HEK293 (cell line): Measurements from ENCODE around the gene PEAR1.

Experiments
- ZBTB20 ChIP-seq: fragments of 450-650 bp; formaldehyde crosslinking; IDR thresholded peaks from 2 replicates; pipeline ENCODE4 v1.5.1; 2016; ENCODE audit warnings: missing biosample characterization, missing genetic modification characterization
- ZNF423 ChIP-seq: fragments of 450-650 bp; formaldehyde crosslinking; IDR thresholded peaks from 2 replicates; pipeline ENCODE4 v1.5.1; 2016; ENCODE audit warnings: missing biosample characterization, missing genetic modification characterization
- ZNF555 ChIP-seq: fragments of 450-650 bp; formaldehyde crosslinking; conservative IDR thresholded peaks from 2 replicates; pipeline ENCODE4 v1.5.1; 2017; ENCODE audit warnings: missing biosample characterization, mild to moderate bottlenecking, missing genetic modification characterization, inconsistent platforms
- ZNF561 ChIP-seq: fragments of 450-650 bp; IDR thresholded peaks from 2 replicates; pipeline ENCODE4 v1.5.1; 2018; ENCODE audit warnings: missing biosample characterization, missing genetic modification characterization, borderline replicate concordance
- TF ChIP-seq, protein P1 (sequence below): fragments of 450-650 bp; formaldehyde crosslinking; IDR thresholded peaks from 2 replicates; pipeline ENCODE4 v1.5.1; 2016; ENCODE audit warnings: missing biosample characterization, missing genetic modification characterization
- TF ChIP-seq, protein P2 (sequence below): fragments of 450-650 bp; formaldehyde crosslinking; IDR thresholded peaks from 2 replicates; pipeline ENCODE4 v1.5.1; 2016; ENCODE audit warnings: missing biosample characterization, missing genetic modification characterization

GRCh38 chr1:156851779-156852417 is 41.6 kb upstream of the PEAR1 start:
- TF ChIP-seq, protein P1, sequence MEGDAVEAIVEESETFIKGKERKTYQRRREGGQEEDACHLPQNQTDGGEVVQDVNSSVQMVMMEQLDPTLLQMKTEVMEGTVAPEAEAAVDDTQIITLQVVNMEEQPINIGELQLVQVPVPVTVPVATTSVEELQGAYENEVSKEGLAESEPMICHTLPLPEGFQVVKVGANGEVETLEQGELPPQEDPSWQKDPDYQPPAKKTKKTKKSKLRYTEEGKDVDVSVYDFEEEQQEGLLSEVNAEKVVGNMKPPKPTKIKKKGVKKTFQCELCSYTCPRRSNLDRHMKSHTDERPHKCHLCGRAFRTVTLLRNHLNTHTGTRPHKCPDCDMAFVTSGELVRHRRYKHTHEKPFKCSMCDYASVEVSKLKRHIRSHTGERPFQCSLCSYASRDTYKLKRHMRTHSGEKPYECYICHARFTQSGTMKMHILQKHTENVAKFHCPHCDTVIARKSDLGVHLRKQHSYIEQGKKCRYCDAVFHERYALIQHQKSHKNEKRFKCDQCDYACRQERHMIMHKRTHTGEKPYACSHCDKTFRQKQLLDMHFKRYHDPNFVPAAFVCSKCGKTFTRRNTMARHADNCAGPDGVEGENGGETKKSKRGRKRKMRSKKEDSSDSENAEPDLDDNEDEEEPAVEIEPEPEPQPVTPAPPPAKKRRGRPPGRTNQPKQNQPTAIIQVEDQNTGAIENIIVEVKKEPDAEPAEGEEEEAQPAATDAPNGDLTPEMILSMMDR: no peak
- TF ChIP-seq ZNF561 (tag by site-specific recombination): no peak
- TF ChIP-seq ZNF555 (tag by site-specific recombination): no peak
- TF ChIP-seq, protein P2, sequence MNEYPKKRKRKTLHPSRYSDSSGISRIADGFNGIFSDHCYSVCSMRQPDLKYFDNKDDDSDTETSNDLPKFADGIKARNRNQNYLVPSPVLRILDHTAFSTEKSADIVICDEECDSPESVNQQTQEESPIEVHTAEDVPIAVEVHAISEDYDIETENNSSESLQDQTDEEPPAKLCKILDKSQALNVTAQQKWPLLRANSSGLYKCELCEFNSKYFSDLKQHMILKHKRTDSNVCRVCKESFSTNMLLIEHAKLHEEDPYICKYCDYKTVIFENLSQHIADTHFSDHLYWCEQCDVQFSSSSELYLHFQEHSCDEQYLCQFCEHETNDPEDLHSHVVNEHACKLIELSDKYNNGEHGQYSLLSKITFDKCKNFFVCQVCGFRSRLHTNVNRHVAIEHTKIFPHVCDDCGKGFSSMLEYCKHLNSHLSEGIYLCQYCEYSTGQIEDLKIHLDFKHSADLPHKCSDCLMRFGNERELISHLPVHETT: no peak
- no peak for TF ChIP-seq ZNF423
- TF ChIP-seq ZBTB20 (tag by site-specific recombination): no peak
